Heart right ventricle (tissue), 16 donors: Measurements from ENCODE around the gene RAPGEFL1. TPM values are rescaled to one million over a fixed set of nuclear protein-coding genes. Genes with fewer than 3 reads are reported as not detected.
A peak's percentile ranks its signal among the peaks of the same experiment; 100 is the strongest.

Experiments used
- ATAC-seq, 8 donors: fragments of 200-7000 bp; cut with Tn5 transposase; one replicate each; pipeline ENCODE4 v1.9.1; 2020; ENCODE audit warnings: mild to moderate bottlenecking in 8 of 8, moderate library complexity in 8 of 8, moderate number of reproducible peaks in 1 of 8
- DNase-seq, 2 donors: peaks; one replicate each; pipeline ENCODE4 v3.0.0-alpha.2; 2020
- H3K27ac ChIP-seq, 10 donors: fragments of 200-600 bp; sonication (generic) in 2 of 10; one replicate each; pipeline versions ENCODE4 v1.5.0 to v1.8.0; 2020 to 2022; ENCODE audit warnings: mild to moderate bottlenecking in 3 of 10
- H3K27me3 ChIP-seq, 7 donors: fragments of 200-600 bp; one replicate each; pipeline ENCODE4 v1.8.0; 2021 to 2022; ENCODE audit warnings: mild to moderate bottlenecking in 2 of 7
- H3K36me3 ChIP-seq, 9 donors: fragments of 200-600 bp; sonication (generic) in 1 of 9; one replicate each; pipeline versions ENCODE4 v1.5.0 to v1.8.0; 2020 to 2022; ENCODE audit warnings: mild to moderate bottlenecking in 2 of 9
- H3K4me1 ChIP-seq, 9 donors: fragments of 200-600 bp; sonication (generic) in 1 of 9; one replicate each; pipeline versions ENCODE4 v1.5.0 to v1.8.0; 2020 to 2022; ENCODE audit warnings: mild to moderate bottlenecking in 4 of 9
- H3K4me3 ChIP-seq, 10 donors: fragments of 200-600 bp; sonication (generic) in 2 of 10; one replicate each; pipeline versions ENCODE4 v1.5.0 to v1.8.0; 2020 to 2022; ENCODE audit warnings: mild to moderate bottlenecking in 7 of 10, moderate library complexity in 2 of 10
- H3K9me3 ChIP-seq, 11 donors: fragments of 200-600 bp in 10 of 11; sonication (generic) in 2 of 11; one replicate each; pipeline versions ENCODE4 v1.5.0 to v1.8.0; 2013 to 2022; ENCODE audit warnings: mild to moderate bottlenecking in 2 of 11, control low read depth in 1 of 11, moderate library complexity in 1 of 11
- WGBS, 2 donors: extraction: QIAGEN DNeasy Blood & Tissue Kit; methylation state at CpG; one replicate each; pipeline ENCODE4 v1.1.7; 2013; ENCODE audit warnings: inconsistent platforms in 1 of 2; 5-methylcytosine and 5-hydroxymethylcytosine counted together
- intact Hi-C, 10 donors: fragments of 100-400 bp; cut with DNase I; formaldehyde crosslinking; loops; one replicate each; pipeline versions ENCODE4 v1.11.1 to v1.14.2; 2022
- long read RNA-seq, 3 donors: library from polyadenylated mRNA; unstranded; transcript quantifications; one replicate each; pipeline ENCODE4 v2.0.0, GENCODE V29; 2020 to 2021
- polyA plus RNA-seq, 2 donors: library from polyadenylated mRNA; stranded (reverse); fragments of 200-250 nt; gene quantifications; one replicate each; pipeline ENCODE4 v1.2.3, GENCODE V29; 2013
- total RNA-seq, 10 donors: library from RNA; stranded (reverse); fragmentation: NEBNext Ultra II Directional in 3 of 10; extraction: Animal tissue kit (Norgen Biotek cat#: 25700) in 3 of 10; gene quantifications; one replicate each; pipeline versions ENCODE4 v1.2.1 to v1.2.4, GENCODE V29; 2021 to 2023
- TF ChIP-seq, protein P1 (sequence below), 9 donors: fragments of 200-600 bp; sonication (generic) in 2 of 9; IDR thresholded peaks; one replicate each; pipeline versions ENCODE4 v1.5.0 to v1.8.0; 2021 to 2022; ENCODE audit warnings: antibody characterized with exemption in 9 of 9, mild to moderate bottlenecking in 5 of 9, moderate library complexity in 1 of 9
- donor health status: Arrhythmogenic right ventricular cardiomyopathy.
- donor health status: ischemic (EF 13 %, LVEDD 7.1; RV severe dilation, severe dysfunction).
- donor health status: healthy with polysubstance abuse.
- donor health status: DM: no; HTN: yes; CAD: no.
- donor health status: DM: no; HTN: no; CAD: no.
- donor health status: ischemic (EF 25% LVEDD 6.9; RV normal size, moderate dysfunction).
- donor health status: ischemic (EF 25% LVEDD 5.7; RV mildly dilated, moderate dysfunction).
- donor health status: healthy.
- donor health status: DM: yes; HTN: yes; CAD: no.
- donor health status: Ischemic cardiomyopathy.
- donor health status: ischemic (EF 35%, LVEDD 5.7; RV mildly dilated, moderate dysfunction).
- donor health status: nonischemic (EF 11% LVEDD 7.7; RV severe dilation, severe dysfunction).
- donor health status: DM: yes; HTN: yes; CAD: no.
- donor health status: PGD.
- donor health status: ischemic (EF 29% LVEDD 5.4; RV normal size, mild dysfunction).
- donor health status: nonischemic (EF 23%, LVEDD 6.1; RV moderate dilation, normal function).

RAPGEFL1 gene, protein sequence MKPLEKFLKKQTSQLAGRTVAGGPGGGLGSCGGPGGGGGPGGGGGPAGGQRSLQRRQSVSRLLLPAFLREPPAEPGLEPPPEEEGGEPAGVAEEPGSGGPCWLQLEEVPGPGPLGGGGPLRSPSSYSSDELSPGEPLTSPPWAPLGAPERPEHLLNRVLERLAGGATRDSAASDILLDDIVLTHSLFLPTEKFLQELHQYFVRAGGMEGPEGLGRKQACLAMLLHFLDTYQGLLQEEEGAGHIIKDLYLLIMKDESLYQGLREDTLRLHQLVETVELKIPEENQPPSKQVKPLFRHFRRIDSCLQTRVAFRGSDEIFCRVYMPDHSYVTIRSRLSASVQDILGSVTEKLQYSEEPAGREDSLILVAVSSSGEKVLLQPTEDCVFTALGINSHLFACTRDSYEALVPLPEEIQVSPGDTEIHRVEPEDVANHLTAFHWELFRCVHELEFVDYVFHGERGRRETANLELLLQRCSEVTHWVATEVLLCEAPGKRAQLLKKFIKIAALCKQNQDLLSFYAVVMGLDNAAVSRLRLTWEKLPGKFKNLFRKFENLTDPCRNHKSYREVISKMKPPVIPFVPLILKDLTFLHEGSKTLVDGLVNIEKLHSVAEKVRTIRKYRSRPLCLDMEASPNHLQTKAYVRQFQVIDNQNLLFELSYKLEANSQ
- total RNA-seq (1 to 10 TPM; 2.2 to 5.7 (median 3.2) TPM), polyA plus RNA-seq (10 to 100 TPM in 1 of 2 donors, 1 to 10 TPM in 1; 2.9 to 21.9 TPM)
- long read RNA-seq, donor 1, full-length matches to known transcripts = 1 of 1 reads
- long read RNA-seq, donor 1, partial matches to known transcripts = 0 of 1 reads
- long read RNA-seq, donor 1, other reads (novel, unspliced or antisense) = 0 of 1 reads
- long read RNA-seq, donor 2, partial matches to known transcripts = 2 of 3 reads
- long read RNA-seq, donor 2, other reads (novel, unspliced or antisense) = 1 of 3 reads
- long read RNA-seq, donor 3 = 0 reads

DNA sequence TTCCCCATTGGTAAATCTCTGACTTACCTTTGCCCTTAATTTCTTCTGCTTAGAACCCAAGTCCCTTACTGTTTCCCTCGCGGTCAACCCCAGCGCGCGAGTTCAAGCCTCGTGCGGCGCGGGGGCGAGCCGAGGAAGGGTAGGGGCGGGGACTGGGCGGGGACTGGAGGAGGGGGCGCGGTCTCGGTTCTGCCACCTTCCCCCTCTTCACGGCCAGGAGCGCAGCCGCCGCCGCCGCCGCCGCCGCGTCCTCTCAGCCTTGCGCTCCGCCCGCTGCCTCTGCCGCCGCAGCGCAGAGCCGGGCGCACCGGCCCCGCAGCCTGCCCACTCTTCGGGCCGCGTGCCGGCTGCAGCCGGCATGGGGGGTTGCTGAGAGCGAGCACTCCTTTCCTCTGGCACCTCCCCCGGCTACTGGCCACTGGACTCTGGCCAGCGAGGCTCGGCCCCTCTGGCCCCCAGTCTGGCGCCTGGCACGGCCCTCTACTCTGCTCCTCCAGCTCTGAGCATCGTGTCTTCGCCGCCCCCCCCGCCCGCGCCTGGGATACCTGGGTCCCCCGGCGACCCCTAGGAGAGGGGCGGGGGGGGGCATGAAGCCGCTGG lies at the start of gene RAPGEFL1:
Gene RAPGEFL1 (plus strand): TSS at position 196 of the 600 bp plus-strand sequence. CDS start 392 bp downstream, at position 588.
- H3K27ac ChIP-seq = peak within 1 kb of the TSS in 2 of 10 donors; percentile 12 to 34
- TF ChIP-seq, protein P1, sequence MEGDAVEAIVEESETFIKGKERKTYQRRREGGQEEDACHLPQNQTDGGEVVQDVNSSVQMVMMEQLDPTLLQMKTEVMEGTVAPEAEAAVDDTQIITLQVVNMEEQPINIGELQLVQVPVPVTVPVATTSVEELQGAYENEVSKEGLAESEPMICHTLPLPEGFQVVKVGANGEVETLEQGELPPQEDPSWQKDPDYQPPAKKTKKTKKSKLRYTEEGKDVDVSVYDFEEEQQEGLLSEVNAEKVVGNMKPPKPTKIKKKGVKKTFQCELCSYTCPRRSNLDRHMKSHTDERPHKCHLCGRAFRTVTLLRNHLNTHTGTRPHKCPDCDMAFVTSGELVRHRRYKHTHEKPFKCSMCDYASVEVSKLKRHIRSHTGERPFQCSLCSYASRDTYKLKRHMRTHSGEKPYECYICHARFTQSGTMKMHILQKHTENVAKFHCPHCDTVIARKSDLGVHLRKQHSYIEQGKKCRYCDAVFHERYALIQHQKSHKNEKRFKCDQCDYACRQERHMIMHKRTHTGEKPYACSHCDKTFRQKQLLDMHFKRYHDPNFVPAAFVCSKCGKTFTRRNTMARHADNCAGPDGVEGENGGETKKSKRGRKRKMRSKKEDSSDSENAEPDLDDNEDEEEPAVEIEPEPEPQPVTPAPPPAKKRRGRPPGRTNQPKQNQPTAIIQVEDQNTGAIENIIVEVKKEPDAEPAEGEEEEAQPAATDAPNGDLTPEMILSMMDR (IDR thresholded peaks at IDR 0.05) = peak in 1 of 9 donors; percentile 5
- 2 to 9% methylated on average over 48 to 57 of the region's 57 CpGs for WGBS, 2 donors
- H3K9me3 ChIP-seq = no peaks in the 10 kb centered on the region
- H3K4me1 ChIP-seq = peaks cover 6 to 31% (median 11%) of the 10 kb centered on the region in 9 donors
- DNase-seq (peak; percentile 75 to 82), ATAC-seq (peak; percentile 61 to 89 (median 82))
- intact Hi-C loops = loop anchor here in 1 of 10 donors (10.0 kb wide), 1 partner anchor 143 kb away; no protein-coding TSS in a partner anchor
- peaks cover 0 to 55% (median 21%) of the 10 kb centered on the region in 9 donors for H3K36me3 ChIP-seq
- H3K4me3 ChIP-seq = peak within 1 kb of the TSS; percentile 10 to 62 (median 54)
- H3K27me3 ChIP-seq = peaks cover 0 to 14% (median 0%) of the 10 kb centered on the region in 7 donors

DNA sequence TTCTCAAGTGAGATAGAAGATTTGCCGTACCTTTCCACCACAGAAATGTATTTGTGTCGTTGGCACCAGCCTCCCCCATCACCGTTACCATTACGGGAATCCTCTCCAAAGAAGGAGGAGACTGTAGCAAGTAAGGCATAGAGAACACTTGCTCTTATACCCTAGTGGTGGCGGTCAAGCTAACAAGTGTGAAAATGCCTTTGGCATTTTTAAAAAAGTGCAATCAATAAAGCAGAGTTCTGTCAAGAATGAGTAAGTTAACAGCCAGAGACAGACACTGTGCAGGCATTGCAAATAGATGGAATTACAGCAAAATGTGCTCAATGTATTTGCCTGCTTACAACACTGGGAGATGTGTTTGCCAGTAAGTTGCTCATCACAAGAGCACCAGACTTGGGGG lies 47.8 kb upstream of the RAPGEFL1 start:
- intact Hi-C loops = no loop called here
- Histone ChIP-seq H3K27me3 (no peaks in the 10 kb centered on the region), H3K27ac (peak overlapping the region in 1 of 10 donors; percentile 86), H3K4me3 (no peak overlapping the region), H3K36me3 (peaks cover 0 to 95% (median 73%) of the 10 kb centered on the region in 9 donors), H3K9me3 (no peaks in the 10 kb centered on the region), H3K4me1 (peaks cover 4 to 34% (median 13%) of the 10 kb centered on the region in 9 donors)
- DNase-seq = no peak
- TF ChIP-seq, protein P1 (IDR thresholded peaks at IDR 0.05) = no peak
- WGBS, 2 donors = 77 to 78% methylated on average over 5 of the region's 5 CpGs
- no peak for ATAC-seq

GRCh38 chr17:40130352-40131042 lies 46.8 kb upstream of the RAPGEFL1 start:
- no peaks in the 10 kb centered on the region for H3K9me3 ChIP-seq
- no peak overlapping the region for H3K4me3 ChIP-seq
- peak overlapping the region in 3 of 10 donors; percentile 33 to 86 (median 44) for H3K27ac ChIP-seq
- peaks cover 0 to 24% (median 3%) of the 10 kb centered on the region in 9 donors for H3K4me1 ChIP-seq
- intact Hi-C loops = no loop called here
- H3K36me3 ChIP-seq = peaks cover 0 to 100% (median 83%) of the 10 kb centered on the region in 9 donors
- WGBS, 2 donors = 80 to 85% methylated on average over 7 of the region's 7 CpGs
- no peaks in the 10 kb centered on the region for H3K27me3 ChIP-seq
- TF ChIP-seq, protein P1 (IDR thresholded peaks at IDR 0.05) = no peak
- peak in 1 of 2 donors; percentile 38 for DNase-seq
- peak in 4 of 8 donors; percentile 28 to 72 (median 58) for ATAC-seq
